Hematopoietic multipotent progenitor cell (in vitro differentiated cells): ENCODE results near the gene NPFF. TPM values are rescaled to one million over a fixed set of nuclear protein-coding genes. Genes with fewer than 3 reads are reported as not detected.
"Not testable (repeated sequence)": the region's sequence is repeated elsewhere in the genome, so short reads cannot be mapped to it uniquely, and the experiment has no call there.

Source experiments
- DNase-seq, 3 donors: peaks; one replicate each; pipeline ENCODE4 v3.0.0-alpha.2; 2011 to 2015; ENCODE audit warnings: low read depth in 2 of 3, low spot score in 2 of 3
- total RNA-seq: library from RNA; depleted of rRNA; stranded (reverse); fragments of >200 nt; gene quantifications from one replicate; pipeline ENCODE4 v1.2.3, GENCODE V29; 2012

Gene NPFF, protein sequence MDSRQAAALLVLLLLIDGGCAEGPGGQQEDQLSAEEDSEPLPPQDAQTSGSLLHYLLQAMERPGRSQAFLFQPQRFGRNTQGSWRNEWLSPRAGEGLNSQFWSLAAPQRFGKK
- total RNA-seq = not detected

DNA sequence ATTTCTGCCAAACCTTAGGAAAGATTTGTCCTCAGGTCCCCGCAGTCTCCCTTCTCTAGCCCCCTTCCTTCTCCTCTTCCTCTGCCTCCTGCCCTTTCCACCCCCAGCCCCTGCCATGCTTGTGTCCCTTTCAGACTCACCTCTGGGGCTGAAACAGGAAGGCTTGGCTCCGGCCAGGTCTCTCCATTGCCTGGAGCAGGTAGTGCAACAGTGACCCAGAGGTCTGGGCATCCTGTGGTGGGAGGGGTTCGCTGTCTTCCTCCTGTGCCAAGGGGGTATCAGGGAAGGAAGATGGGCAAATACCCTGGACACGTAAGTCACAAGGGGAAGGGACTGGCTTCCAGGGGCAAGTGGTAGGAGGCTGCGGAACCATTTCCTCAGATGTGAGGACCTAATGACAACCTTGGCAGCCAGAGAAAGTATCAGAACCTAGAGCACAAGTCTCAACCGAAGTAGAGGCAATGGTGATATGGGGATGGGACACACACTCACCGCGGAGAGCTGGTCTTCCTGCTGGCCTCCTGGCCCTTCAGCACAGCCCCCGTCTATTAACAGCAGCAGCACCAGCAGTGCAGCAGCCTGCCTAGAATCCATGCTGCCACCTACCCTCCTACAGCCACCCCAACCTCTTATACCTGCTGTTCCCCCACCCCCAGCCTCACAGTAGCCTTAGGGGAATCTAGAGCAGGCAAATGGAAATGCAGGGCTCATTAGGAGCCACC, at the start of gene NPFF:
NPFF (minus strand) TSS at position 604 of the 722 bp plus-strand sequence; CDS start at position 594, 10 bp downstream.
- DNase-seq = no peak

DNA sequence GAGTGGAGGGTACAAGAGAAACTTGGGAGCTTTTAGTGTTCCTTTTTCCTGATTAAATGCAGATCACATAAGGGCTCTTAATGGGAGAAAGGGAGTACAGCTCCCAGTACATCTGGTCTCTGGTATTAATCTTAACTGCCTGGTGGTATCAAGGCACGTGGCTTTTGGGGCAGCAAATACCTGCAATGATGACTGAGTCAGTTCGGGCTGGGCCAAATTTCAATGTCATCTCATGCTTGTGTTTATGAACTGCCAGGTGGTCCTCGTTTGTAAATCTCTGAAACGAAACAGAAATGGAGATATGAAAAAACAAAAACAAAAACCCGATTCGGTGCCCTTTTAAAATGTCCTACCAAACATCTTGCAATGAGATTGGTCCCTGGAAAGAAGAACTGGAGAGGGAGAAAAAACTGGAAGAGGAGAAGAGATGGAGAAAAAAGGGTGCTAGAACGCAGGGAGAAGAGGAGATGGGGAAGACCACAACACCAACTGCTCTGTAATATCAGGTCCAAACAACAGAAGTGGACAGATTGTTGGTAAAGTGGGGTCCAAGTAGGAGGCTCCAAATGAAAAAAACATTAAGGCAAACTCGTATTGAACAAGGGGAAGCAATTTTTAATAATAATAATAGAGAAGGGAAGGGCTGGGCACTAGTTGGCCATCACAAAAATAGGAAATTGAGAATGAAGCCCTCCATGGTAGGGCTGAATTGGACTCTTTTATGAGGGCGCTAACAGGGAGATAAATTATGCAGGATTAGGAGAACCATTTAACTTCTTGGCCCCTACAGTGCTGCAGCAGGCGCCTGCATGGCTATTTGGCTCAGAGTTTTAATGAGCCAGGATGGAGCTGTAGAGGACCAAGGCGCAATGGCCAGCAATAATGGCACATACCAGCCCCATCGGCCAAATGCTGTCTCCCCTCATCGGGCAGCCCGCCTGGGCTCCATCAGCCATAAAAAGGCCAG, 45.4 kb upstream of the NPFF start:
- DNase-seq = no peak

DNA sequence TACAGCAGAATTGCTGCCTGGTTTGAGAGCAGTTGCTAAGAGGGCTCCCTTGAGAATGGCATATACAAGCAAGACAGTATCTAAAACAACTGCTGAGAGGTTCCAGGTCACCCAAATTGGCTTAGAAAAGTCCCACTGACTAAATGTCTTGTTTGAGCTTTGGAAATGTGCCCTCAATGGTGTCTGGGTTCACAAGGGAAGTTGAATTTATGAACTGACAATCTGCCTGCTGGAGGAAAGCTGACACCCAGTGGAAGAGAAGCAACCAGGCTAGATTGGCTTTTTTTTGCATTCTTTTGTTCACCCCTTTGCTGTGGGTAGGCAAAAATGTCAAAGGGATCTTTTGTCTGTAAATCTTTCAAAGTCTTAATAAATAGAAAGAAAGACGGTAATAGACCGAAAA, 44.6 kb upstream of the NPFF start:
- DNase-seq = no peak

DNA sequence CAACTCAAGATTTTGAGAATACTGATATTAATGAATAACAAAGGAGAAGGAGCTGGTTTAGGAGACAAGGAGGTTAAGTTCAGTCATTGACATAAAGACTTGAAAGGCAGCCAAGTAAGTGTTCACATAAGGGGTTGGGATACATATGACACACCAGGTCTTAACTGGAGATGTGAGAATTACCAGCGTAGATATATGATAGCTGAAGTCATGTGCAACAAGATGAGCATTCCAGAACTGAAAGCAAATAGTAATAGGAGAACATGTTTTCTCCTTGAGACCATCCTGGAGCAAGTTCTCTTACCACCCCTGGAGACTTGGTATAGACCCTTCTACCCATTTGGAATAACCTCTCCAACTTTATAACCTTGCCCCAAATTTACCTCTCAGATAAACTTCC, 43.3 kb upstream of the NPFF start:
- no peak for DNase-seq

DNA sequence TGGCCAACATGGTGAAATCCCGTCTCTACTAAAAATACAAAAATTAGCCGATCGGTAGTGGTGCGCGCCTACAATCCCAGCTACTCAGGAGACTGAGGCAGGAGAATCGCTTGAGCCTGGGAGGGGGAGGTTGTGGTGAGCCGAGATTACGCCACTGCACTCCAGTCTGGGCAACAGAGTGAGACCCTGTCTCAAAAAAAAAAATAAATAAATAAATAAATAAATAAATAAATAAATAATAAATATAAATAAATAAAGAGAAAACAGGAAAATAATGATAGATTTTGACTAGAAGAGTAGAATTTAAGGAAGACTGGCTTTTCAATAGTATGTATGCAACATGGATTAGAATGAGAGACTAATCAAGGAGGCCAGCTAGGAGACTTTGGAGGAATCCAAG, 42.8 kb upstream of the NPFF start:
- not testable (repeated sequence) for DNase-seq

DNA sequence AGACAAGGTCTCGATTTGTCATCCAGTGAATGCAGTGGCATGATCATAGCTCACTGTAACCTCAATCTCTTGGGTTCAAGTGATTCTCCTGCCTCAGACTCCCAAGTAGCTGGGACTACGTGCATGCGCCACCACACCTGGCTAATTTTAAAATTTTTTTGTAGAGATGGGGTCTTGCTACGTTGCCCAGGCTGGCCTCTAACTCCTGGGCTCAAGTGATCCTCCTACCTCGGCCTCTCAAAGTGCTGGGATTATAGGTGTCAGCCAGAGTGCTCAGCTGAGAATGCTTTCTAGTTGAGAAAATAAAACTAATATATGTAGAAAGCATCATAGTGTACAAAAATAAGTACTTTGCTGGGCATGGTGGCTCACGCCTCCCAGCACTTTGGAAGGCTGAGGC, 41.1 kb upstream of the NPFF start:
- DNase-seq = not testable (repeated sequence)

DNA sequence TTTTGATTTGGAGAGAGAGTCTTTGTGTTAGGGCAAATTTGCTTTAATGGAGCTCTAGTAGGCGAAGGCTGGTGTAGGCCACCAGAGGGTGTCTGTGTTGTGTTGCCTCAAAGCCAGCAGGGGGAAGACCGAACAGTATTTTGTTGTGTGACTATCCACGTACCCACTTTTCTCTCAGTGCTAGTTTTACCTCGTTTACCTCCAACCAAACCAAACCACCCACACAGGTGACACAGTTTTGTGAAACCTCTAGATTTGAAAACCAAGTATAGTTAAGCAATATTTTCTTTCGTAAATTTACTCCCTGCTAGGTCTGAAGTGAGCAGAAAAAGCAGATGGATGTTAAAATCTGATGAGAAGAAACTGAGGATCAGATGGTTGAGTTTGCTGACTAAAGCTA, 36.3 kb upstream of the NPFF start:
- peak; percentile 13 to 80 (median 65) for DNase-seq

DNA sequence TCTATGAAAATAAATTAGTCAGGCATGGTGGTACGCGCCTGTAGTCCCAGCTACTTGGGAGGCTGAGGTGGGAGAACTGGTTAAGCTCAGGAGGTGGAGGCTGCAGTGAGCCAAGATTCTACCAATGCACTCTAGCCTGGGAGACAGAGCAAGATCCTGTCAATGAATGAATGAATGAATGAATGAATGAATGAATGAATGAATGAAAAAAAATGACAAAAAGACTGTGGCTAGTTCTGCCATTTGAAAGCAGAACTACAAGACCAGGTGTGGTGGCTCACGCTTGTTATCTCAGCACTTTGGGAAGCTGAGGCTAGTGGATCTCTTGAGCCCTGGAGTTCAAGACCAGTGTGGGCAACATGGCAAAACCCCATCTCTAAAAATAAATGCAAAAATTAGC, 32.2 kb upstream of the NPFF start:
- DNase-seq = no peak

DNA sequence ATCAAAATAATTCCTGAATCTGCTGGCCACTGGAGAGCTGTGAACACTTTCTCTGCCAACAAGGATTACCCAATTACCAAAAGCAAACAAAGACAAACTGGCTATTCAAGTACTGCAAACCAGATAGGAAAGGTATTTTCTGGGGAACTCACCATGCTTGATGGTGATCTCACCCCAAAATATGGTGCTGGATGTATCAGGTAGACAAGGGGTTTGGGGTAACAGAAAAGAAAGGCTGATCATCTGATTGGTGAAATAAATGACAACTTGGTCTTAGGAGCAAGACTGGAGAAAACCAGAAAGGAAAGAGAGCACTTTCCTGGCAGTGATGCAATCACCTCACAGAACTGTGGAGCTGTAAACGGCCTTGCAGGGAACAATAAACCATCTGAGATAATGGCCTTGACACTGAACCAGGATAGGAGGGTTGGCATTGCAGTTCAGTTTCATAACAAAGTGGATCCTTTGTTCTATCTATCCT, 31.0 kb upstream of the NPFF start:
- no peak for DNase-seq

DNA sequence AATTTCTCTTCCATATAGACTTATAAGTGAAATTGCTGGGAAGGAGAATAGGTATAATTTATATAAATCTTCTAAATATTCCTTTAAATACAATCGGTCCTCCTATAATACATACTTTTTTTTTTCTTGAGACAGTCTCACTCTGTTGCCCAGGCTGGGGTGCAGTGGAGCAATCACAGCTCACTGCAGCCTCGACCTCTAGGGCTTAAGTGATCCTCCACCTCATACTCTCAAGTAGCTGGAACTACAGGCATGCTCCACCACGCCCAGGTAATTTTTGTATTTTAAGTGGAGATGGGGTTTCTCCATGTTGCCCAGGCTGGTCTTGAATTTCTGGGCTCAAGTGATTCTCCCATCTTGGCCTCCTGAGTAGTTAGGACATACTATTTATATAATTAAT, 29.7 kb upstream of the NPFF start:
- DNase-seq = no peak

DNA sequence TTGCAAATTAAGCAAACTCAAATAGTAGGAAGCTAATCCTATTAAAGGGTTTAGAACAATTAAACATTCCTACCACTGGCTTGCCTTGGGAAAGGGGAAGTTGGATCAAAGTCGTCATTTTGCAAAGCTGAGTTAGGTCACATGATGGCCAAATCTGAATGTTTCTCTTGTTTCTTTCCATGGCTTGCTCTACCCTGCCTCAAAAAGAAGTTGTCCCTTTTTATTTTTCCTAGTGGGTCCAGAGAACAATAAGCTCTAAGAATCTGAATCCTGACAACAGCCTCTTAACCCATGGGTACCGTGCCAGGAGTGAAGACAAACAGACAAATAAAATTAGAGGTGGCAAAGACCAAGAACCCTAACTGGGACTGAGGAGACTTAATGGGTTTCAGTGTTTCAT, 26.2 kb upstream of the NPFF start:
- no peak for DNase-seq

DNA sequence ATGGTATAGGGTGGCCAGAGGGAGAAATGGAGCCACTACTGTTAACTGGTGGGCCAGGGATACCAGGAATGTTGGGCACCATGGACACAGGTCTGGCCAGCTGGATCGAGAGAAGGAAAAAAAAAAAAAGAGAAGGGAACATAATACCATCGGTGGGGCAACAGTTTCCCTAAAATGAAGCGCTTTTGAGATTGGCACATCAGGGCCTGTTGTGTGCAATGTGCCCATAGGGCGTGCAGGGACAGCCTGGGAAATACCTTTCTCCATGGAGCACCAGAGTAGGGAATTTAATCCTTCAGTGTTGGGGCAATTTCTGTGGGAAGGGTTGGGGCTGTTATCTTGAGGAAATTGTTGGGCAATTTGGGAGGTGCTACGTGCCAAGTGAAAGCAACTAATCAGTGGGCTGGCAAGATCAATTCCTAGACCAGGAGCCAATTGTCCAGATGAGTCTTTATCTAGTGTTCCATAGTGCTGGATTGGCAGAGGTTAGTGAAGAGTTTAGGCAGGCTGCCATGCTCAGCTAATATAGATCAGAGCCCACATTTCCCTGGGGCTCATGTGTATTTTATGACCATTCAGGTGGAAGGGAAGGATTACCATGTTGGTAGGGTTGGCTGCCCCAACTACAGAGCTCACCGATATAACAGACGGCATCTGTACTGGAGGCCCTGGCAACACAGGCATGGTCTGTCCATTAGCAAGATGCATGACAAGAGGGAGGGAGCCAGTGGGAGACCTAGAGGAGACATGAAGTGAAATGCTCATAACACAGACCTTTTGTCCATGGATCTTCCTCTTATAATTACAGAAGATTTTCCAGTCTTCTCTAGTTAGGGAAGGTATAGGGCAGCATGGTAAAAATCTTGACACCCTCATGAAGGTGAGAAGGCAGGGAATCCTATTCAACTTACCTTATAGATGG, 25.5 kb upstream of the NPFF start:
- DNase-seq = no peak

DNA sequence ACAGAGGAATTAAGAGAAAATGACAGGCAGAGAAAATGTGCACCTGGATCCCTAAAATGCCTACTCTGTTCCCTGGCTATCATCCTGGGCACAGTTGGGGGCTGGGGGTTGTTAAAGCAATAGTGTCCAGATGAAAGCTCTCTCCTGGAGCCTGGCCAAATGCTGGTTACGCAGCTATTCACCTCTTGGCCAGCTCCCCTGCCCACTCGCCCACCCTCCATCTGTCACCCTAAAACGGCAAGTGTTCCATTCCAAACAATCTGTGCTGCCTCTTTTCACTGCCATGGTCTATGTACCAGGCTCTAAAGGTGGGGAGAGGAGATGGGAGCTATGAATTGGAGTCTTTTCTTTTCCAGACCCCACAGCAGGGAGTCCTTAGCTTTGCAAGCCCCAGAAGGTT, 24.7 kb upstream of the NPFF start:
- no peak for DNase-seq

DNA sequence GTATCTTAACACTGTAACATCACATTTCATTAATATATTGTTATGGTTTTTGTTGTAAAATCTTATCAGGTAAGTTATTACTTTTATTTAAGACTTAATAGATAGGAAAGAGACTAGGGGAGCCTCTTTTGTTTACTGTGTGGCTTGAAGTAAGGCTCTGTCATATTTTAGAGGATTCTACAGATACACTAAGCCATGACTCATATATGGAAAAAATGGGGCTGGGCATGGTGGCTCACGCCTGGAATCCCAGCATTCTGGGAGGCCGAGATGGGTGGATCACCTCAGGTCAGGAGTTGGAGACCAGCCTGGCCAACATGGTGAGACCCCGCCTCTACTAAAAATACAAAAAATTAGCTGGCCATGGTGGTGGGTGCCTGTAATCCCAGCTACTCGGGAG, 23.6 kb upstream of the NPFF start:
- DNase-seq = no peak

DNA sequence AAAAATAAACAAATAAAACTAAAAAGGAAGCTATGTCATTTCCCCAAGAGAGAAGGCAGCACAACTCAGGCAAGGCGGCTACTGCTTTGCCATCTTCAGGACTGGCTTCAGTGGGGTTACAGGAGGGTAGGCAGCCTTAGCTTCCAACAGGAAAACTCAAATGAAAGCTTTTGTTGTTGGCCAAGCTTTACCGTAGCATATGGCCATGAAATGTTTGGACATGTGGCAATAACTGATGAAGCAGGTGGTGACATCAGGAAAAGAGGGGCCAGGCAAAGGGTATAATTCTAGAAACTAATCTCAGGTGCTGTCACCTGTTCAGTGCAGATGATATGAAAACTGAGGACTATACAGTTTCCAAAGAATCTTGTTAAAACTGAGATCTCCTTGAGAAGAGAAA, 22.8 kb upstream of the NPFF start:
- DNase-seq = no peak

DNA sequence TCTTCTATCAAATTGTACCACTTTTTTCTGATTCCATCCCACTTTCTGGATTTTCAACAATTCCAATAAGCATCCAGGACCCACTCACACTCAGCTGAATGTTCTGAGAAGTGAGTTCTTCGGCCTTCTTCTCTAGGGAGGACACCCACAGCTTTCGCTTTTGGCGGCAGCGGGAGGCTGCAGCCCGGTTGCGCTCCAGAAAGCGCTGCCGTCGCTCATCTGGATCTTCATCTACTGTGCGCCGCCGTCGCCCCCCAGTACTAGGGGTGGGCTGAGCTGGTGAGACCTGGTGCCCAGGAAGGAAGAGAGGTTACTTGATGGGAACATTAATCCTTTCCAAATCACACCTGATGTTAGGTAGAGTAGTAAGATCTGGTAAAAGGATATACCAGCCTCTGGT, 17.2 kb upstream of the NPFF start:
- no peak for DNase-seq

DNA sequence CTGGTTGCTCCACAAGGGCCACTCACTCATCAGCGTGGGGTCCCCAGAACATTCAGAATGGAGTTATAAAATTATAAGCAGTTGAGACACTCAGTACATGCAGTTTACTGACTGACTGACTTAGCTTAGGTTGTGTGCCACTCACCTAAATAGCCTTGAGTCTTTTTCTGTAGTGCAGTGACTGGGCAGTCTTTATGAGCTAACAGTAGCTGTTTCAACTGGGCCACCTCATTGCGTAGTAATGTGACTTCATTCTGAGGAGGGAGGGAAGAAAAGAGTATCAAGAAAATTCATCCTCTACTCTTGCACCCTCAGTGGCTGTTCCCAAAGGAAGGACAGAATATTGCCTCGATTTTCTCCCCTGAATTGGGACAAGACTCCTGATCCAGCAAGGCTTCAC, 15.8 kb upstream of the NPFF start:
- no peak for DNase-seq

DNA sequence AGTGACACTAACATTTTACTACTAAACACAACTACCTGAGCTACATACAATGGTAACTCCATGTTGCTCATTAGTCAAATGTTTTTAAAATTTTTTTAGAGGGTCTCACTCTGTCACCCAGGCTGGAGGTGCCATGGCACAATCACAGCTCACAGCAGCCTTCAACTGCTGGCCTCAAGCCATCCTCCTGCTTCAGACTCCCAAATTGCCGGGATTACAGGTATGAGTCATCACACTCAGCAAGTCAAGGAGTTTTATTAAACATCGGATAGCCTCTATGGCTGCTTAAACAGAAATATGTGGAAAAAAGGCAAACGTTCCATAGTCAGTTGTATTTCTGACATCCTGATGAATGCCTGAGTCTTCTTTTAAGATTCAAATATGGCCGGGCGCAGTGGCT, 11.1 kb upstream of the NPFF start:
- DNase-seq = no peak

DNA sequence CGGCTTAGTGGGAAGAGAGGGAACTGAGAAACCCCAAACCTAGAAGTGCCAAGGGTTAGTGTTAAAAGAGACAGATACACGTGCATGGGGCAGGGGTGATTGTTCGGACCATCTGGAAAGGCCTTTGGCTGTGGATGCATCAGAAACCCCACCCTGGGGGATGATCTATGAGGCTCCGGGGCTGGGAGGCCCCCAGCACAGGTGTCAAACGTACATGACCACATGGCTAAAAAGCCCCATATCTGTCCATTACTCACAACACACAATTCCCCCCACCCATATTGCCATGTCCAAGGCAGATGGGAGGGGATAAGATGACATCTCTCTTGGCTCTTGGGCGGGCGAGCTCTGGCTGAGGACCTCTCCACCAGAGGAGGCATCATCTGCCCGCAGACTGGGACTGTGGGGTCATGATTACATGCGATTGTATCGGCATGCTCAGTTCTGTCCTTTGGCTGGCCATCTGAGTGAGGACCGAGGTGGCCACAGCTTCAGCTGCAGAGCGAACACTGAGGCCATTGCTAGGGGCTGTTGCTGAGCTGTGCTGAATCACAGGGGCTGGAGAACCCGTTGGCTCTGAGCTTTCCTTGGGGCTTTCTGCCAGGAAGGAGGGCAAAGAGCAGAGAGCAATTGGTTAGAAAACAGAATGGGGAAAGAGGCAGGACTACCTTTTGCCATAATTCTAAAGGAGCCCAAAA, 9.6 kb upstream of the NPFF start:
- no peak for DNase-seq

DNA sequence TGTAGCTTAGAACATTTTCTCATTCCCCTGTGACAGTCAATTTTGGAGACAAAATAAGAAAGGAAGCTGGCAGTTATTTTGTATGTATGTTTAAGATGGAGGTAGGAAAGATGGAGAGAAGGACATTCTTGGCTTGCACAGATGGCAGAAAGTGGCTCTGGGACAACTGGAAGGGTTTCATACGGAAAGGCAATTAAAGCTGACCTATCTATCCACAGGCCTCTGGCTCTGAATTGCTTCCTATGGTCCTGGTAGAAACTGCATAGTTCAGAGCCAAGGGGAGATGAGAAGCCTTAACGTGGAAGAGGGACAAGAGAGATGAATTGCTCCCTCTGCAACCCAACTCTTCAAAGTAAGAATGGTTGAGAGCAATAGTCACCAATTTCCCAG, 8.0 kb upstream of the NPFF start:
- DNase-seq = no peak
